Omental fat pad (tissue), 4 donors: ENCODE data around the gene AGT. TPM values are rescaled to one million over a fixed set of nuclear protein-coding genes. Genes with fewer than 3 reads are reported as not detected.

Source experiments
- ATAC-seq: fragments of 150-250 bp; one replicate; pipeline ENCODE4 v1.9.1; 2016; ENCODE audit warnings: mild to moderate bottlenecking, moderate library complexity; ENCODE audit not compliant: low FRiP score
- DNase-seq: peaks from one replicate; pipeline ENCODE4 v3.0.0-alpha.2; 2019; ENCODE audit warnings: low spot score
- CTCF ChIP-seq, 3 donors: fragments of 450-650 bp; IDR thresholded peaks; one replicate each; pipeline ENCODE4 v1.5.1; 2016 to 2017; ENCODE audit warnings: antibody characterized with exemption in 3 of 3, mild to moderate bottlenecking in 3 of 3, moderate library complexity in 2 of 3
- total RNA-seq, 4 donors: library from RNA; depleted of rRNA; stranded (reverse); fragments of >200 nt; gene quantifications; one replicate each; pipeline ENCODE4 v1.1.0, GENCODE V29; 2016

AGT gene
- total RNA-seq, 4 donors from 2014 or later = 2.5 to 10.7 (median 4.0) TPM

DNA sequence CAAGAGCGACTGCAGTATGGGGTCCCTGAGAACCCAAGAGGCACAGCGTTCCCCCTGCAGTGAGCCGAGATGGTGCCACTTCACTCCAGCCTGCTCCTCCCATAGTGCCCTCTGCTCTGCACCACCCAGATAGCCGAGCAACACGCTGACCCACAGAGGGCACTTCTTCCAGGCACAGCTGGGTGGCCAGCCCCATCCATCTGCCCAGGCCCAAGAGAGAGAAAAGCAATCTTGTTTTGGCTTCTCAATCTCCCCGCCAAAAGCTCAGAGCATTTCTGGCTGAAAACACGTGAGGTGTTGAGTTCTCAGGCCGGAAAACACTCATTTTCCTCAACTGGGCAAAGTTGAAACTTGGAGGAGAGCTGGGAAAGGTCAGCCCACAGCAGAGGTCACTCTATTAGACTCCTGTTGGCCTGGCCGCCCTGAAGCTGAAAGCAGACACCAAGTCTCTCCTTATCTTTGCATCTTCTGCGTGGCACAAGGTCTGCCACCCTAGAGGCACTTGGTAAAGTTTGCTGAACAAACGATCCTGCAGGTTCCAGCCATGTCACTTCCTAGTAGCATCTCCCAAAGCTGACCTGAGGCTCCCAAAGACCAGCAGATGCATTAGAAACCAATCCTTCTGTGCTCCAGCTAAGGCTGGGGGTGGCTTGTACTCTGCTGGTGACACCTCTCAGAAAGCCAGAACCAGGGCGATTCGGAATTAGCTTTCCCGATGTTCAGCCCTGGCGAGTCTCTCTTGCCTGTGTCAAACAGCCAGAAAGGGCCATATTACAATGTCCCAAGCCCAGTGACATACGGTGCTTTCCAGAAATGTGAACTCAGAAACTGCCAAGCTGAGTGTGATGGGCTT lies 44.2 kb upstream of the AGT start:
- no peak for TF ChIP-seq CTCF (IDR thresholded peaks at IDR 0.05)
- no peak for DNase-seq
- ATAC-seq = no peak

GRCh38 chr1:230754796-230755195 lies 40.9 kb upstream of the AGT start:
- DNase-seq (no peak), ATAC-seq (no peak)
- no peak for TF ChIP-seq CTCF (IDR thresholded peaks at IDR 0.05)

GRCh38 chr1:230753586-230754251 lies 39.8 kb upstream of the AGT start:
- no peak for ATAC-seq
- no peak for TF ChIP-seq CTCF (IDR thresholded peaks at IDR 0.05)

DNA sequence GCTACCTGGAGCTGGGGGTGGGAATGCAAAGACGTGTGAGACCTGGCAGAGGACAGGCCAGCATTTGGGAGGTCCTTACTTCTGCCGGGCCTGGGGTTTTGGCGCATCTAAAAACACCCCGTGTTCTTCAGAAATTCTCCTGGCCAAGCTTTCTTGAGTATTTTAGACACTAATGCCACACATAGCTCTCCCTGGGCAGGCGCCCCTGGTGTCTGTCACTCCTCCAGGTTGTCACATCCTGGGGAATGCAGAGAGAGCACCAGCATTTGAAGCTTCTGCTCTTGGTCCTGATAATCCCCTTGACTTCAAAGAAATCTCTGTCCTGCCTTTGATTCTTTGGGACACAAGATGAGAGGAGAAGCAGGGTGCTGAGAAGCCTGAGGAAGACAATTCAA lies 39.3 kb upstream of the AGT start:
- ATAC-seq (no peak), DNase-seq (no peak)
- no peak for TF ChIP-seq CTCF (IDR thresholded peaks at IDR 0.05)

More at GRCh38 chr1:230753586-230754251, 39.8 kb upstream of the AGT start:
- no peak for DNase-seq

DNA sequence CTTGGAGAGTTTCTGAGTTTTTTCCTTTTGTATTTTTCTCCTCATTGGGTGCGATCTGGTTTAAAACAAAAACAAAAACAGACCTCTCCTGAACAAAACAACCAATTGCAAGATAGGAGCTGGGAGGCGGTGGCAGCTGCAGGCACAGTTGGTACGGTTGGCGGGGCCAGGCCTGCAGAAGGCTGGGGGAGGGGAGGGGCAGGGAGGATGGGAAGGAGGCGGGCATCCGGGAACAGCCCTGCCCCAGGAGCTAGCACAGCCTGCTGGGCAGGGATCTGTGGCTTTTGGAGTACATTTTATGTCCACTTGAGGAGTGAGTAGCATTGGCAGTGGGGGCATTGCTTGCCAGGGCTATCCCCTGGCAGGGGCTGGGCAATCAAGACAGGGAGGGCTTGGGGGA lies 38.5 kb upstream of the AGT start:
- ATAC-seq (no peak), DNase-seq (no peak)
- no peak for TF ChIP-seq CTCF (IDR thresholded peaks at IDR 0.05)

- no peak for ATAC-seq
- TF ChIP-seq CTCF (IDR thresholded peaks at IDR 0.05) = no peak
These were observed 37.2 kb upstream of the AGT start for GRCh38 chr1:230750986-230751625.

More at GRCh38 chr1:230750986-230751625, 37.2 kb upstream of the AGT start:
- no peak for DNase-seq
